A549 (cell line): ENCODE results near the gene GRIA3. TPM values are rescaled to one million over a fixed set of nuclear protein-coding genes. Genes with fewer than 3 reads are reported as not detected.

ENCODE experiments used
- ATAC-seq, 2 experiments: fragments of 200-7000 bp in 1 of 2; fragments of >200 bp in 1 of 2; cut with Nextera tagmentation in 1 of 2; cut with Tn5 transposase in 1 of 2; 3 replicates each; pipeline versions ENCODE4 v1.8.0 to v1.9.1; 2018 to 2020; ENCODE audit warnings: mild to moderate bottlenecking in 1 of 2, moderate library complexity in 1 of 2
- CTCF ChIA-PET: fragments of 300-600 bp; sonication (Branson Sonifier 250); formaldehyde crosslinking; extraction: SDS; loops from one replicate; lab custom pipeline; 2021; ENCODE audit warnings: antibody characterized with exemption, inconsistent platforms; lab: Yijun Ruan, JAX
- POLR2A ChIA-PET: fragments of 350-600 bp; formaldehyde crosslinking; extraction: SDS; loops from one replicate; lab custom pipeline; 2021; ENCODE audit warnings: antibody characterized with exemption, inconsistent platforms; lab: Yijun Ruan, JAX
- DNase-seq, 2 experiments: peaks; one replicate each; pipeline versions ENCODE4 v3.0.0 to v3.0.0-alpha.2; 2011 to 2016; ENCODE audit warnings: low read depth in 1 of 2, low spot score in 1 of 2
- FAIRE-seq: peaks from 2 replicates; lab custom pipeline; 2011; peaks lifted over from hg19 to GRCh38; lab: Jason Lieb, UNC
- H3K27ac ChIP-seq, 2 experiments: fragments of >200 bp; sonication (Bioruptor Twin); formaldehyde crosslinking; 3 replicates each; pipeline ENCODE4 v1.5.1; 2016 to 2017
- H3K4me1 ChIP-seq: fragments of >200 bp; sonication (Bioruptor Twin); formaldehyde crosslinking; 3 replicates; pipeline ENCODE4 v1.6.1; 2016
- H3K4me2 ChIP-seq: fragments of >200 bp; sonication (Bioruptor Twin); formaldehyde crosslinking; 3 replicates; pipeline ENCODE4 v1.6.1; 2016
- H3K4me3 ChIP-seq: fragments of >200 bp; sonication (Bioruptor Twin); formaldehyde crosslinking; 3 replicates; pipeline ENCODE4 v1.5.1; 2016
- H3K9me3 ChIP-seq: fragments of >200 bp; sonication (Bioruptor Twin); formaldehyde crosslinking; 3 replicates; pipeline ENCODE4 v1.6.1; 2016
- BHLHE40 ChIP-seq: IDR thresholded peaks from 2 replicates; pipeline ENCODE4 v1.6.1; 2012; ENCODE audit warnings: low read depth, low read length, inconsistent platforms
- CBX8 ChIP-seq: fragments of 200-600 bp; sonication (generic); IDR thresholded peaks from 2 replicates; pipeline ENCODE4 v1.6.1; 2016
- CEBPB ChIP-seq, 2 experiments: fragments of >200 bp in 1 of 2; sonication (Bioruptor Twin) in 1 of 2; formaldehyde crosslinking in 1 of 2; IDR thresholded peaks; 2 replicates each; pipeline ENCODE4 v1.6.1; 2012 to 2016
- CHD4 ChIP-seq: fragments of 200-600 bp; sonication (generic); IDR thresholded peaks from 2 replicates; pipeline ENCODE4 v1.6.1; 2016; ENCODE audit warnings: antibody characterized with exemption, mild to moderate bottlenecking, borderline replicate concordance
- EP300 ChIP-seq, 2 experiments: fragments of >200 bp; sonication (Bioruptor Twin); formaldehyde crosslinking; IDR thresholded peaks; 2 replicates in 1 of 2; 3 replicates in 1 of 2; pipeline ENCODE4 v1.6.1; 2016 to 2017
- FOSL2 ChIP-seq, 2 experiments: fragments of 450-650 bp in 1 of 2; fragments of >200 bp in 1 of 2; sonication (Bioruptor Twin) in 1 of 2; formaldehyde crosslinking; IDR thresholded peaks; 2 replicates each; pipeline versions ENCODE4 v1.5.0 to v1.6.1; 2016 to 2020; ENCODE audit warnings: mild to moderate bottlenecking in 1 of 2, moderate library complexity in 1 of 2
- FOXS1 ChIP-seq: fragments of 250-450 bp; sonication (Bioruptor Pico); IDR thresholded peaks from 2 replicates; pipeline ENCODE4 v1.5.0; 2020; ENCODE audit warnings: mild to moderate bottlenecking, moderate library complexity
- GATA3 ChIP-seq: IDR thresholded peaks from 2 replicates; pipeline ENCODE4 v1.6.1; 2012; ENCODE audit warnings: borderline replicate concordance
- HOXB13 ChIP-seq: fragments of 250-450 bp; sonication (Bioruptor Pico); IDR thresholded peaks from 2 replicates; pipeline ENCODE4 v1.5.0; 2020; ENCODE audit warnings: low read depth, mild to moderate bottlenecking, moderate library complexity
- JUNB ChIP-seq: fragments of >200 bp; sonication (Bioruptor Twin); formaldehyde crosslinking; IDR thresholded peaks from 2 replicates; pipeline ENCODE4 v1.6.1; 2016
- MAZ ChIP-seq: fragments of 150-350 bp; IDR thresholded peaks from 2 replicates; pipeline ENCODE4 v1.6.1; 2014; ENCODE audit warnings: antibody characterized with exemption, low read depth, low read length, borderline replicate concordance
- MYC ChIP-seq: IDR thresholded peaks from 2 replicates; pipeline ENCODE4 v1.6.1; 2012; ENCODE audit warnings: mild to moderate bottlenecking, inconsistent platforms, low read length, improper control_type of control experiment, borderline replicate concordance
- NFE2L2 ChIP-seq: fragments of 150-350 bp; conservative IDR thresholded peaks from 2 replicates; pipeline ENCODE4 v1.6.1; 2014; ENCODE audit warnings: low read length
- PHF8 ChIP-seq: fragments of 200-600 bp; sonication (generic); IDR thresholded peaks from 2 replicates; pipeline ENCODE4 v1.6.1; 2016; ENCODE audit warnings: low read depth, mild to moderate bottlenecking, antibody characterized with exemption, moderate library complexity, borderline replicate concordance
- RCOR1 ChIP-seq: fragments of 150-350 bp; IDR thresholded peaks from 2 replicates; pipeline ENCODE4 v1.6.1; 2014; ENCODE audit warnings: antibody characterized with exemption, low read length, low read depth
- RFX5 ChIP-seq: fragments of 450-650 bp; IDR thresholded peaks from 2 replicates; pipeline ENCODE4 v1.7.1; 2014; ENCODE audit warnings: antibody characterized with exemption, mild to moderate bottlenecking, moderate library complexity
- SMC3 ChIP-seq: fragments of >200 bp; sonication (Bioruptor Twin); formaldehyde crosslinking; IDR thresholded peaks from 3 replicates; pipeline ENCODE4 v1.6.1; 2018; ENCODE audit warnings: inconsistent platforms
- SREBF2 ChIP-seq: fragments of 450-650 bp; IDR thresholded peaks from 2 replicates; pipeline ENCODE4 v1.6.1; 2014; ENCODE audit warnings: mild to moderate bottlenecking, moderate library complexity
- TFCP2L1 ChIP-seq: fragments of 250-450 bp; sonication (Bioruptor Pico); IDR thresholded peaks from 2 replicates; pipeline ENCODE4 v1.5.0; 2021; ENCODE audit warnings: mild to moderate bottlenecking
- TP53 ChIP-seq: fragments of 250-450 bp; sonication (Bioruptor Pico); IDR thresholded peaks from 2 replicates; pipeline ENCODE4 v1.5.0; 2021; ENCODE audit warnings: mild to moderate bottlenecking, moderate library complexity
- ZNF302 ChIP-seq: fragments of 250-450 bp; sonication (Bioruptor Pico); IDR thresholded peaks from 2 replicates; pipeline ENCODE4 v1.9.0; 2021; ENCODE audit warnings: inconsistent platforms, mild to moderate bottlenecking, moderate library complexity
- WGBS: methylation state at CpG from one replicate; pipeline ENCODE4 v1.1.6; 2017; ENCODE audit errors: missing lambda C conversion rate; 5-methylcytosine and 5-hydroxymethylcytosine counted together
- polyA plus RNA-seq, 4 experiments: library from polyadenylated mRNA; depleted of rRNA in 3 of 4; stranded (reverse); fragments of >200 nt; fragmentation: RNase III in 1 of 4; extraction: RNeasy Plus Mini Kit Qiagen cat#74134 plus additional on column Dnase treatment in 1 of 4; gene quantifications; 2 replicates in 3 of 4; 3 replicates in 1 of 4; pipeline ENCODE4 v1.2.3, GENCODE V29; 2011 to 2017
- TF ChIP-seq, protein P1 (sequence below): fragments of 200-600 bp; sonication (generic); IDR thresholded peaks from 2 replicates; pipeline ENCODE4 v1.6.1; 2016; ENCODE audit warnings: antibody characterized with exemption, mild to moderate bottlenecking, moderate library complexity
- TF ChIP-seq, protein P2 (sequence below): IDR thresholded peaks from 2 replicates; pipeline ENCODE4 v1.6.1; 2012
- TF ChIP-seq, protein P3 (sequence below): fragments of >200 bp; sonication (Bioruptor Twin); formaldehyde crosslinking; IDR thresholded peaks from 2 replicates; pipeline ENCODE4 v1.6.1; 2016
- TF ChIP-seq, protein P4 (sequence below): IDR thresholded peaks from 2 replicates; pipeline ENCODE4 v1.6.1; 2012
- TF ChIP-seq, protein P5 (sequence below): fragments of 450-650 bp; IDR thresholded peaks from 2 replicates; pipeline ENCODE4 v1.6.1; 2014; ENCODE audit warnings: antibody characterized with exemption

The GRIA3 gene
- polyA plus RNA-seq, 2 of the 4 experiments (the other 2 are of a cell fraction), result not detected

DNA sequence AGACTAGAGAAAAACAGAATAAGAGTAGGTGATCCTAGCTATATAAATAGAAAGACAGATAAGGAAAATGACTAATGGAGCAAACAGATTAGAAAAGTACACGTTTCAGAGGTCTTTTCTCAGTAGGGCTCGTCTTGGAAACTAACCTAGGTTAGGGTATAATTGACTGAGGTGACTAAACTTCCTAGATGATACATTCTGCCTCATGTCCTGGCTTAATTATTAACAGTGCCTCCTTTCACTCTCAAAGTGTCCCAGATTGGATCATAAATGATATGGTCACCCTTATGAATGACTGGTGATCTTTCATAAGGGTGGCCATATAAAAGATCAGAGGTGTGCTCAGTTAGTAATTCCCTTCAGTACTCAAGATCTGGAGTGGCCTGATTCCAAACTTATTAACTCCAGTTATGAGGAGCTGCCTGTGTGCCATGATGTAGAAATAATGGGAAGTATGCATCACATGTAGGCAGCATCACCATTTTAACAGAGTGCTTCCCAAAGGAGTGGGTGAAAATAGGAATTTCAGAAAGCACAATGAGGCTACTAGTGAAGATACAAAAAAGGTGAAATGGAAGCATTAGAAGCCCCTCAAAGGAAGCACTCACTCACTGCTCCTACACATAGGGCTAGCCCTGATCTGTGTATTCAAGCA, 14.7 kb upstream of the GRIA3 start:
- ChIA-PET POLR2A (no interaction called here), CTCF (no interaction called here)
- Histone ChIP-seq H3K4me3 (no peak overlapping the region), H3K27ac (0 out of 6 replicates have a peak overlapping the region, but pooled peaks of 1 of the 2 experiments have one; percentile 18)
- TF ChIP-seq, protein P1, sequence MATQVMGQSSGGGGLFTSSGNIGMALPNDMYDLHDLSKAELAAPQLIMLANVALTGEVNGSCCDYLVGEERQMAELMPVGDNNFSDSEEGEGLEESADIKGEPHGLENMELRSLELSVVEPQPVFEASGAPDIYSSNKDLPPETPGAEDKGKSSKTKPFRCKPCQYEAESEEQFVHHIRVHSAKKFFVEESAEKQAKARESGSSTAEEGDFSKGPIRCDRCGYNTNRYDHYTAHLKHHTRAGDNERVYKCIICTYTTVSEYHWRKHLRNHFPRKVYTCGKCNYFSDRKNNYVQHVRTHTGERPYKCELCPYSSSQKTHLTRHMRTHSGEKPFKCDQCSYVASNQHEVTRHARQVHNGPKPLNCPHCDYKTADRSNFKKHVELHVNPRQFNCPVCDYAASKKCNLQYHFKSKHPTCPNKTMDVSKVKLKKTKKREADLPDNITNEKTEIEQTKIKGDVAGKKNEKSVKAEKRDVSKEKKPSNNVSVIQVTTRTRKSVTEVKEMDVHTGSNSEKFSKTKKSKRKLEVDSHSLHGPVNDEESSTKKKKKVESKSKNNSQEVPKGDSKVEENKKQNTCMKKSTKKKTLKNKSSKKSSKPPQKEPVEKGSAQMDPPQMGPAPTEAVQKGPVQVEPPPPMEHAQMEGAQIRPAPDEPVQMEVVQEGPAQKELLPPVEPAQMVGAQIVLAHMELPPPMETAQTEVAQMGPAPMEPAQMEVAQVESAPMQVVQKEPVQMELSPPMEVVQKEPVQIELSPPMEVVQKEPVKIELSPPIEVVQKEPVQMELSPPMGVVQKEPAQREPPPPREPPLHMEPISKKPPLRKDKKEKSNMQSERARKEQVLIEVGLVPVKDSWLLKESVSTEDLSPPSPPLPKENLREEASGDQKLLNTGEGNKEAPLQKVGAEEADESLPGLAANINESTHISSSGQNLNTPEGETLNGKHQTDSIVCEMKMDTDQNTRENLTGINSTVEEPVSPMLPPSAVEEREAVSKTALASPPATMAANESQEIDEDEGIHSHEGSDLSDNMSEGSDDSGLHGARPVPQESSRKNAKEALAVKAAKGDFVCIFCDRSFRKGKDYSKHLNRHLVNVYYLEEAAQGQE, result no peak
- no peak for TF ChIP-seq CBX8
- TF ChIP-seq MAZ, result no peak
- TF ChIP-seq, protein P2, sequence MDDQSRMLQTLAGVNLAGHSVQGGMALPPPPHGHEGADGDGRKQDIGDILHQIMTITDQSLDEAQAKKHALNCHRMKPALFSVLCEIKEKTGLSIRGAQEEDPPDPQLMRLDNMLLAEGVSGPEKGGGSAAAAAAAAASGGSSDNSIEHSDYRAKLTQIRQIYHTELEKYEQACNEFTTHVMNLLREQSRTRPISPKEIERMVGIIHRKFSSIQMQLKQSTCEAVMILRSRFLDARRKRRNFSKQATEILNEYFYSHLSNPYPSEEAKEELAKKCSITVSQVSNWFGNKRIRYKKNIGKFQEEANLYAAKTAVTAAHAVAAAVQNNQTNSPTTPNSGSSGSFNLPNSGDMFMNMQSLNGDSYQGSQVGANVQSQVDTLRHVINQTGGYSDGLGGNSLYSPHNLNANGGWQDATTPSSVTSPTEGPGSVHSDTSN, result no peak
- TF ChIP-seq TP53, result no peak
- 0 out of 2 replicates have a peak, but pooled peaks have one; percentile 38 for TF ChIP-seq FOSL2 (IDR thresholded peaks at IDR 0.05)
- TF ChIP-seq FOSL2 (CRISPR knock-in tag; IDR thresholded peaks at IDR 0.05), result peak; percentile 18; the same call in 1 of the 2 replicates
- peak; percentile 44; the same call in 1 of the 2 replicates for TF ChIP-seq JUNB
- TF ChIP-seq ZNF302 (CRISPR knock-in tag), result no peak
- no peak for TF ChIP-seq PHF8
- TF ChIP-seq NFE2L2, result no peak
- TF ChIP-seq CHD4, result no peak
- TF ChIP-seq GATA3, result 0 out of 2 replicates have a peak, but pooled peaks have one; percentile 16
- TF ChIP-seq, all 56 proteins: peak for 3
- Histone ChIP-seq H3K9me3 (no peaks in the 10 kb centered on the region), H3K4me1 (peaks cover 13% of the 10 kb centered on the region; the same call in 2 of the 3 replicates), H3K4me2 (peak overlapping the region; percentile 36)
- 0% methylated on average over 2 of the region's 2 CpGs for WGBS
- ATAC-seq, result peak; percentile 82 to 83
- peak; percentile 7 to 34 for DNase-seq
- peak; percentile 97 for FAIRE-seq

DNA sequence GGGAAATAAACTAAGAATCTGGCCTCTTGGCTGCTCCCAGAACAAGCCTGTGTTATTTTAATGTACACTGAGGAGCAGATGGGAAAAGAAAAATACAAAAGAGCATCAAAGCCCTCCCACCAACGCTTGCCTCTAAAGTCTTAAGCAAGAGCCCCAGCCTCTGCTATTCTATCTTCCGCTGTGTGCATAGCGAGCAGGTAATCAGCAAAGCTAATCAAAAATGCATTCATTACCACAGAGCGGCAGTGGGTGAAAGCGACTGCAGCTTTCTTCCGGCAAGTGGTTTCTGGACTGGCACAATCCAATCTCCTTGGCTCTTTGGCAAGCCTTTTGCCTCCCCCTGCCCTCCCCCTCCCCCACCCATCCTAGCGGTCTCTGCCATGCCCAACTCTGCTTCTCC, 13.5 kb upstream of the GRIA3 start:
- ChIA-PET CTCF (no interaction called here), POLR2A (no interaction called here)
- 91% methylated on average over 6 of the region's 7 CpGs for WGBS
- Histone ChIP-seq H3K4me1 (peaks cover 13% of the 10 kb centered on the region; the same call in 2 of the 3 replicates), H3K4me2 (no peak overlapping the region), H3K4me3 (no peak overlapping the region), H3K27ac (no peak overlapping the region), H3K9me3 (no peaks in the 10 kb centered on the region)
- no peak for FAIRE-seq
- no peak for ATAC-seq
- no peak for DNase-seq
- no peak for TF ChIP-seq BHLHE40
- TF ChIP-seq TFCP2L1 (CRISPR knock-in tag), result no peak
- no peak for TF ChIP-seq FOXS1 (CRISPR knock-in tag)
- TF ChIP-seq CEBPB (IDR thresholded peaks at IDR 0.05), result no peak
- no peak for TF ChIP-seq CHD4
- no peak for TF ChIP-seq GATA3
- no peak for TF ChIP-seq MYC
- TF ChIP-seq, protein P3, sequence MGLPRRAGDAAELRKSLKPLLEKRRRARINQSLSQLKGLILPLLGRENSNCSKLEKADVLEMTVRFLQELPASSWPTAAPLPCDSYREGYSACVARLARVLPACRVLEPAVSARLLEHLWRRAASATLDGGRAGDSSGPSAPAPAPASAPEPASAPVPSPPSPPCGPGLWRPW, result no peak
- no peak for TF ChIP-seq MAZ
- no peak for TF ChIP-seq EP300 (IDR thresholded peaks at IDR 0.05)
- TF ChIP-seq, protein P4, sequence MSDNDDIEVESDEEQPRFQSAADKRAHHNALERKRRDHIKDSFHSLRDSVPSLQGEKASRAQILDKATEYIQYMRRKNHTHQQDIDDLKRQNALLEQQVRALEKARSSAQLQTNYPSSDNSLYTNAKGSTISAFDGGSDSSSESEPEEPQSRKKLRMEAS, result no peak
- TF ChIP-seq HOXB13 (CRISPR knock-in tag), result no peak
- TF ChIP-seq SMC3, result no peak
- TF ChIP-seq, protein P1, result no peak
- no peak for TF ChIP-seq RFX5
- no peak for TF ChIP-seq SREBF2
- TF ChIP-seq, protein P5, sequence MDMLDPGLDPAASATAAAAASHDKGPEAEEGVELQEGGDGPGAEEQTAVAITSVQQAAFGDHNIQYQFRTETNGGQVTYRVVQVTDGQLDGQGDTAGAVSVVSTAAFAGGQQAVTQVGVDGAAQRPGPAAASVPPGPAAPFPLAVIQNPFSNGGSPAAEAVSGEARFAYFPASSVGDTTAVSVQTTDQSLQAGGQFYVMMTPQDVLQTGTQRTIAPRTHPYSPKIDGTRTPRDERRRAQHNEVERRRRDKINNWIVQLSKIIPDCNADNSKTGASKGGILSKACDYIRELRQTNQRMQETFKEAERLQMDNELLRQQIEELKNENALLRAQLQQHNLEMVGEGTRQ, result no peak
- TF ChIP-seq RCOR1, result no peak
